Measurements from ENCODE around the gene GRID2.

- TF ChIP-seq CTCF (IDR thresholded peaks at IDR 0.05) (no peak), POLR2A (IDR thresholded peaks at IDR 0.05) (no peak)
These were observed 1176.7 kb downstream of the GRID2 start for GRCh38 chr4:93480452-93480851.

All from tibial nerve (tissue), 3 donors.